Measurements from ENCODE around the gene PSEN2.

The PSEN2 gene

GRCh38 chr1:226886122-226886901, 15.9 kb downstream of the PSEN2 start:
- DNase-seq (ENCODE audit: low spot score) = no peak

DNA sequence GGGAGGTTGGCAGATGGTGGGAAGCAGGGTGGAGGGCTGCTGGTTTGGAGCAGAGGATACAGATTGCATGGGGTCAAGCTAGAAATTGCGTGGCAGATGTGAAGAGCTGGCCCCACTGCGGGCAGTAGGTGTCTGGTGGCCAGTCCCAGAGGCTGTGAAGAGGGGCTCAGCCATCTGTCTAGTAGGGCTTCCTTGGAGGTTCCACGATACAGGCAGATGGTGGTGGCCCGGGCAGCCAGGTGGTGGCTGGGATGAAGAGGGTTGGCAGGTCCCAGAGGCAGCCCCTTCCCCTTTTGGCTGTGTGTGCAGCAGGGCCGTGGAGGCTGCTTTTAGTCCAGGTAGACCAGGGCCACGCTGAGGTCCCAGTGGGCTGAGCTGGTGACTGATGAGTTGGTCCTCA, 16.6 kb downstream of the PSEN2 start:
- DNase-seq (ENCODE audit: low spot score) = no peak

DNA sequence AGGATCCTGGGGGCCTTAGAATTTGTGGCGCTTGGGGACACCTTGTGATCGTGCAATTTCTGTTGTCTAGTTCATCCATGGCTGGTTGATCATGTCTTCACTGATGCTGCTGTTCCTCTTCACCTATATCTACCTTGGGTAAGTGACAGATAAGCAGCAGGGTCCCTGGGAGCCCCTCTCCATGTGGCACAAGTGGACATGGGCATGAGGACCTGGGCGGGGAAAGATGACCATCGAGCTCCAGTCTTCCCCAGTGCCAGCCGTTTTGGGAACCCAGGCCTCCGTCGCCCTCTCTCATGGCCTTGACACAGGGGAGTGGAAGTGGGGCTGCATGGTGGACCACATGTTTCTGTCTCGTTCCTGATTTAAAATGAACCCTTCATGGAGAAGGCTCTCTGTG, 17.6 kb downstream of the PSEN2 start:
- DNase-seq (ENCODE audit: low spot score) = no peak

- no peak for DNase-seq (ENCODE audit: low spot score)
Observed at GRCh38 chr1:226888816-226889215, 18.4 kb downstream of the PSEN2 start.

DNA sequence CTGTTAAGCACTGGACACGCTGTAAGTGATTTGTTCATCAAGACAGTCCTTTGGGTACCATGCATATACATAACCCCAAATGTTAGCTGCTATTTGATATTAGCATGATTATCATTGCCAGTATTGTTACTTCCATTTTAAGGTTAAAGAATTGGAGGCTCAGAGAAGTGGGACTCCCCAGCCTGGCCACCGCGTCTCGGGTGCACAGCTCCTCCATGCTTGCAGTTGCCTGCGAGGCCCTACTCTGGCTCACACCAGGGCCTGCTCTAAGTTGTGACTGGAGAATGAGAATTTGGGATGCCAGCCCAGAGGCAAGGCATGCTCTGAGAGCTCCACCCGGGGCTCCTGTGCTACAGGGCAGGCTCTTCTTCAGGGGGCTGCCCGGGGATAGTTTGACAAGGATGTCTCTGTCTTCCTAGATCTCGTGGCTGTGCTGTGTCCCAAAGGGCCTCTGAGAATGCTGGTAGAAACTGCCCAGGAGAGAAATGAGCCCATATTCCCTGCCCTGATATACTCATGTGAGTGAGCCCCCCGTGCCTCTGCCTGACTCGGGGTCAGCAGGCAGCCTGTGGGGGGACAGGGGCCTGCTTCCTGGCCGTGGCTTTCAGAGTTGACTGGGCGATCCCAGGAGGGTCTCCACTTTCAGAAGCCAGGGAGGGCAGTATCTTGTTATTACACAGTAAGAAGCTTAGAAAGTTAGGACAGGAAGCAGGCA, 19.4 kb downstream of the PSEN2 start:
- DNase-seq (ENCODE audit: low spot score) = no peak

- DNase-seq (ENCODE audit: low spot score) = no peak
Observed at GRCh38 chr1:226890331-226891108, 20.1 kb downstream of the PSEN2 start.

- DNase-seq (ENCODE audit: low spot score) = no peak
Observed at GRCh38 chr1:226891346-226891745, 20.9 kb downstream of the PSEN2 start.

DNA sequence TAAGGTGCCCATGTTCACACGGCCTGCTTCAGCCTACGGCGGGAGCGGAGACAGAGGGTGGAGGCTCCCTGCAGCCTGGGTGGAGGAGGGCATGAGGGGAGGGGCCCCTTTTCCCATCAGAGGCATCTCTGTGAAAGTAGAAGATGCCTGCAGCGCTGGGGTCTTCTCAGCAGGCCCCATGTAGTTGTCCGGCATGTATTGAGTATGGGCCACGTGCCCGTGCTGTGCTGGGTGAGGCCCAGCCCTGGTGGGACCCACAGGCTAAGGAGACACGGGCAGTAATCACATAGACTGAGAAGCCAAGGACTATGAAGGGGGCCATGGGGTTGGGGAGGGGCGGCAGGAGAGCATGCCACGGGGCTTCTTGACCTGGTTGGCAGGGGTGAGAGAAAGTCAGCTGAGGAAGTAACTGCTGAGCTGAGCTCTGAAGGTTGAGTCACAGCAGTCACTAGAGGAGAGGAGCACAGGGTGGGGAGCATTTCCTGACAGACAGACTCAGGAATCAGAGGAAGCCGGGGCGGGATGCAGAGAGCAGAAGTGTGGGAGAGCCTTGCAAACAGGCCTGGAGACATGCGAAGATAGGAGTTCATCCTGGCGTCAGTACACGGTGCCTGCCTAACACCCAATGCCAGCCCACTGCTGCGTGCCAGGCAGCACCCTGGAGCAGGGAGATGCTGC, 21.6 kb downstream of the PSEN2 start:
- DNase-seq (ENCODE audit: low spot score) = peak; percentile 24

GRCh38 chr1:226892524-226892875, 22.1 kb downstream of the PSEN2 start:
- no peak for DNase-seq (ENCODE audit: low spot score)

DNA sequence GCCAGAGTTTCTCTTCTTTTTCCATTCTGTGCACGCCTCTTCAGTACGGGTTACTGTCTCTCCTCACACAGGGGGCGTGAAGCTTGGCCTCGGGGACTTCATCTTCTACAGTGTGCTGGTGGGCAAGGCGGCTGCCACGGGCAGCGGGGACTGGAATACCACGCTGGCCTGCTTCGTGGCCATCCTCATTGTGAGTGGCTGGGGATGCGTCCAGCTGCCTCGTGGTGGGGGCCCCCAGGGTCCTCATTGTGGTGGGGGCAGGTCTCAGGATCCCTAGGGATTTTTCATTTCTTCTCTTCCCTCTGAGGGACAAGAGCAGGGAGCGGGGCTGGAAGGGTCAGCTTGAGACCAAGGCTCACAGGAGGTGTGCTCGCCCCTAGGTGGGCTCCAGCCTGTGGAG, 23.5 kb downstream of the PSEN2 start:
- no peak for DNase-seq (ENCODE audit: low spot score)

GRCh38 chr1:226894826-226895225, 24.4 kb downstream of the PSEN2 start:
- DNase-seq (ENCODE audit: low spot score) = no peak

DNA sequence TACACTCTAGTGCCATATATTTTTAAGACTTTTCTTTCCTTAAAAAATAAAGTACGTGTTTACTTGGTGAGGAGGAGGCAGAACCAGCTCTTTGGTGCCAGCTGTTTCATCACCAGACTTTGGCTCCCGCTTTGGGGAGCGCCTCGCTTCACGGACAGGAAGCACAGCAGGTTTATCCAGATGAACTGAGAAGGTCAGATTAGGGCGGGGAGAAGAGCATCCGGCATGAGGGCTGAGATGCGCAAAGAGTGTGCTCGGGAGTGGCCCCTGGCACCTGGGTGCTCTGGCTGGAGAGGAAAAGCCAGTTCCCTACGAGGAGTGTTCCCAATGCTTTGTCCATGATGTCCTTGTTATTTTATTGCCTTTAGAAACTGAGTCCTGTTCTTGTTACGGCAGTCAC, 25.2 kb downstream of the PSEN2 start:
- DNase-seq (ENCODE audit: low spot score) = no peak

GRCh38 chr1:226898246-226898645, 27.8 kb downstream of the PSEN2 start:
- DNase-seq (ENCODE audit: low spot score) = no peak

- no peak for DNase-seq (ENCODE audit: low spot score)
Observed at GRCh38 chr1:226901421-226901820, 31.0 kb downstream of the PSEN2 start.

DNA sequence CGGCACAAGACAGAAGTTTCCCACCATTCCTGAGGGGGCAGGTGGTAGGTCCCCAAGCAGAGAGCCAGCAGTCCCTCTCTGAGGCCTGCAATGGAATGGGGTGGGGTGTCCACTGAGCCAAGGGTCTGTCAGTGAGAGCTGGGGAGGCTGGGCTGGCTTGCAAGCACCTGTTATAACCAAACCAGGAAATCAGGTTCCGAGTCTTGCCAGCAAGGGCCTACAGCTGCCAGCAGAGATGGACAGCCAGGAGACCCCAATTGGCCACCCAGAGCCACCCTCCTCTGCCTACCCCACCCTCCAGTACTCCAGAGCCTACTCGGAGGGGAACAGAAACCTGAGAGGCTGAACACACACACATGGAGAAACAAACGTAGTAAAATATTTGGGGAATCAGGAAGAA, 32.2 kb downstream of the PSEN2 start:
- DNase-seq (ENCODE audit: low spot score) = no peak

GRCh38 chr1:226903819-226904716, 33.7 kb downstream of the PSEN2 start:
- DNase-seq (ENCODE audit: low spot score) = peak; percentile 46

- no peak for DNase-seq (ENCODE audit: low spot score)
Observed at GRCh38 chr1:226904772-226905171, 34.4 kb downstream of the PSEN2 start.

GRCh38 chr1:226908419-226908818, 38.0 kb downstream of the PSEN2 start:
- DNase-seq (ENCODE audit: low spot score) = no peak

GRCh38 chr1:226908913-226909312, 38.5 kb downstream of the PSEN2 start:
- no peak for DNase-seq (ENCODE audit: low spot score)

DNA sequence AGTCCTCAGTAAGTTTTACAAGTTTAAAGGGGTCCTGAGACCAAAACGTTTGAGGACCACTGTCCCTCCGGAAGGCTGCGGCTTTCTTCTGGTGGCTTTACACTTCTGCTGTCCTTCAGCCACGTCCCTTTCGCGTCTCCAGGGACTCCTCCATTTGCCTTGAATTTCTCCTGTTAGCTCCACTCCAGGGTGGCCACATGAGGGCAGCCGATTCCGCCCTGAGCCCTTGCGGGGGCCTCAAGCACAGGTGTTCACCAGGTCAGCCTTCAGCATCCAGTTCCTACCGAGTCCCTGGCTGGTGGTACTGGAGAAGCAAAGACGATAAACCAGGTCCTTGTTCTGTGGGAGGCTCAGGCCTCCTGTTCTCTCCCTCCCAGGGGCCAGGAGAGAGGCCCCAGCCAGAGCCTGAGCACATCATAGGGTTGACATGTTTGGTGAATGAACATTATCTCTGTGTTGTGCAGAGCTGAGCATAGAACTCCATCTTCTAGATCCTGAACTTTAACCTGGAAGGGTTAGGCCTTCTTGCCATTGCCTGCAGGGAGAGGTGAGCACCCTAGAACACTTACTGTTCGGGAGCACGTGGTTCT, 42.3 kb downstream of the PSEN2 start:
- DNase-seq (ENCODE audit: low spot score) = peak; percentile 19

GRCh38 chr1:226915672-226915995, 45.2 kb downstream of the PSEN2 start:
- no peak for DNase-seq (ENCODE audit: low spot score)

Data from AG08396 (cell line).